ENCODE results near the gene RNF144A.

Gene RNF144A

DNA sequence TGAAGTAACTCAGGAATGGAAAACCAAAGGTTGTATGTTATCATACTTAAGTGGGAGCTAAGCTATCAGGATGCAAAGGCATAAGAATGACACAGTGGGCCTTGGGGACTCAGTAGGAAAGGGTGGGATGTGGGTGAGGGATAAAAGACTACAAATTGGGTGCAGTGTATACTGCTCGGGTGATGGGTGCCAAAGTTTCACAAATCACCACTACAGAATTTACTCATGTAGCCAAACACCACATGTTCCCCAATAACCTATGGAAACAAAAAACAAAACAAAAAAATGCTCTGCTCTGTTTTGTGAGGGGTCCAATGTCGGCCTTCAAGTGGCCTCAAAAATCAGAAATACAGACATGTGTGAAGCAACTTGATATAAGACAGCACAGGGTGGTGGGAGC is 8.9 kb upstream of the RNF144A start:
- DNase-seq (ENCODE audit: low read depth, low spot score), result no peak

DNA sequence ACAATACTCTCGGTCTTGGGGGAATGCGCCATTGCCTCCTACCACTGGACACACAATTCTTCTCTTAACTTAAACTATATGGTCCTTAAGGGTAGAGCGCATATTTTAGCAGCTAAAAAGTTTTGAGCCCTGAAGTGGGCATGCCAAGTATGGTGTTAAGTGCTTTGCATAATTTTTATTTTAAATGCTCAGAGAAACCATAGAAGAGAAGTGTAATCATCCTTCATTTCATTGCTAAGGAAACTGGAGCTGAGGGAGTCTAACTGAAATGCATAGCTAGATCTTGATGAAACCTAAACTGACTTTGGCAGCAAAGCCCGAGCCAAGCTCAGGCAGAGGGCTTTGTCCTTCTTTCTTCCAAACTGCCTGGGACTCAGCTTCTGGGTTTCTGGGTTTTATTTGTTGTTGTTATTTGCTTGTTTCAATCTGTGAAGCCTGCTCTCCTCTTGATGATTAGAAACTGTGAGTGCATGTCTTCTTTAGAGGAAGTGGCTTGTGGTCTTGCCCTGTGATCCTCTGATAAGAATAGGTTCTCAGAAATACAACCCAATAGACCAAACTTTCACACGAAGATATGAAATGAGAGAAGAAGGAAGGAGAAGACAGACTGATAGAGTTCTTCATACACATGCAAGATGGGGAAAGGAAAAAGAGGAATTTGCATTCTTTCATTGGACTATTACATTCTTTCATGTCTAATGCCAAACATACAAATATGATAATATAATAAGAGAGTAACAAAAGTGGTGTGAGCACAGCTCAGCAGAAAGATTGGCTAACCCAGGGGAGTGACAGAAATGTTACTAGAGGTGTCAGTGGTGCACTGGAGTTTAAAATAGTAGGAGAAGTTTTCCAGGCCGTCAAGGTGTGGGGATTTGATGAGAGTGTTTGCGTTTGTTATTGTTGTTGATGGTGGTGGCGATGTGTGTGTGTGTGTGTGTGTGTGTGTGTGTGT is 7.5 kb upstream of the RNF144A start:
- DNase-seq (ENCODE audit: low read depth, low spot score), result no peak

DNA sequence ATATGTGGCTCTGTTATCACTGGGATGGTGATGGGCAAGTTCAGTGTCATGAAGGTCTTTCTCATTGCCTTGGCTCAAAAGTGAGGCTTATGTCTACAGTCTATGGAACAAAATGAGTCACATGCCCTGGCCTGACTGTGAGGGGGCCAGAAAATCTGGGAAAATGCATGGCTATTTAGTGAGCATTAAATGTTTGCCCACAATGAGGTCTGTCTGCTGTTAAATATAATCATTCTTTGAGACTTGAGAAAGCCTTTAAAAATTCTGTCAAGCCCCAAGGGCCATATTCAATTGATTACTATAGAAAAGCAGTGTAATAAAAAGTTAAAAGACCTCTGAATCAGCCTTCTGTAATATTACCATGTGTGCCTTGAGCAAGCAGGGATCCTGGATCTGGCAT is 5.5 kb upstream of the RNF144A start:
- DNase-seq (ENCODE audit: low read depth, low spot score), result no peak

DNA sequence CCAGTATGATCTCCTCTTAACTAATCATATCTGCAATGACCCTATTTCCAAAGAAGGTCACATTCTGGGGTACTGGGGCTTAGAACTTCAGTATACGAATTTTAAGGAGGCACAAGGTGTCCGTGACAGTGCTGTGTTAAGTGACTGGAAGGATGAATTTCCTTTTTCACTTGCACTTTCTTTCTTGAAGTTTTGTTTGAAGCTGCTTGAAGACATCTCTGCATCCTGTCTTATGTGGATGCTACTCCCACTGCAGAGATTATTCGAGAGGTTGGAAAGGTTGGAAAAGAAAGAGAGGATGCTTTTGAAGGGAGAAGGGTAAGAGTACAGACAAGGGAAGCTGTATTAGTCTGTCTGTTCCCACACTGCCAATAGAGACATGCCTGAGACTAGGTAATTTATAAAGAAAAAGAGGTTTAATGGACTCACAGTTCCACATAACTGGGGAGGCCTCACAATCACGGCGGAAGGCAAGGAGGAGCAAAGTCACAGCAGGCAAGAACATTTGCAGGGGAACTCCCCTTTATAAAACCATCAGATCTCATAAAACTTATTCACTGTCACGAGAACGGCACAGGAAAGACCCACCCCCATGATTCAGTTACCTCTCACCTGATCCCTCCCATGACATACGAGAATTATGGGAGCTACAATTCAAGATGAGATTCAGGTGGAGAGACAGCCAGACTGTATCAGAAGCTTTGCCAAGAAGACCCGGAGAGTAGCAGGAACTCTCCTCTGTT is 3.6 kb upstream of the RNF144A start:
- DNase-seq (ENCODE audit: low read depth, low spot score), result peak; percentile 20

DNA sequence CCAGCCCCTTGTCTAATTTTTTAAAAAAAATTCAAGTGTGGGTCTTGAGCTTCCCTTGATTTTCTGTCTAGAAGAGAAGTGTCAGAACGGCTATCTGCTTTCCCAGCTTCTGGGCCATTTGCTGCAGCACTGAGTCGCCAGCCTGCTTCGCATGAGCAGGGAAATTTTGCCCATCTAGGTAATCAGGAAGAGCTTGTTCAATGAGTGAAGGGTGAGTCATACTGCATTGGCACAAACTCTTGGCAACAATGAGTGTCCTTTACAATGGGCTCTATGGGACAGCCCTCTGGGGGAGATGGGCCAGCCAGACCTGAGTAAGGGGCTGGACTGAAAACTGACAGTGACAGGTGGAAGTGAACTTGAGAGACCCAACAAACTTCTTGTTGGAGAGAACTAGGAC is 2.4 kb upstream of the RNF144A start:
- DNase-seq (ENCODE audit: low read depth, low spot score), result no peak

DNA sequence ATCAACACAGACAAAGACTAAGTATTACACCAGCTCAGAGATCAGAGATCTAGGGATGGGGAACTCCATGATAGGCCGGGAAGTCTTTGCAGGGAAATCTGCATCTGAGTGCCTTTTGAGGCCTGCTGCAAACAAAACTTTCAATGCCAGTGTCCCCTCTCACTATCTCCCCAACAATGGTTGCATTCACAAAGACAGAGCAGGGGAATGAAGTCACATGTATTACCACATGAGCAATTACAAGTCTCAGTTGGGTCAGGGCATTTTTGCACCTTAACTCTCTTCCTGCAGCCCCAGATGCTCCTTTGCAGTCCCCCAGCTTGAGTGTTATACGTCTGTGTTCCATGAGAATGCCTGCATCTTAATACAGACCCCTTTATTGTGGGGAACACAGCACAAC is 1.8 kb upstream of the RNF144A start:
- no peak for DNase-seq (ENCODE audit: low read depth, low spot score)

DNA sequence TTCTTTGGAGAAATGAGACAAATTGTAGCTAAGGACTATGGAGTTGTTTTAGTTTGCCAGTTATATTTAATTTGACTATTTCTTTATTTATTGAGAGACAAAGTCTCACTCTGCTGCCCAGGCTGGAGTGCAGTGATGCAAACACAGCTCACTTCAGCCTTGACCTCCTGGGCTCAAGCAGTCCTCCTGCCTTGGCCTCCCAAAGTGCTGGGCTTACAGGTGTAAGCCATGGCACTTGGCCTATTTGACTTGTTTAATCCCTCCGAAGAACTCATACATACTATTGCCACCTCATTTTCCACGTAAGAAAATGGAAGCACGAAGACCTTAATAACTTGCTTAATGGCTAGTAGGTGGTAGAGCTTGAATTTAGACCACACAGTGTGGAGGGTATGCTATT is 988 bp upstream of the RNF144A start:
- DNase-seq (ENCODE audit: low read depth, low spot score), result no peak

DNA sequence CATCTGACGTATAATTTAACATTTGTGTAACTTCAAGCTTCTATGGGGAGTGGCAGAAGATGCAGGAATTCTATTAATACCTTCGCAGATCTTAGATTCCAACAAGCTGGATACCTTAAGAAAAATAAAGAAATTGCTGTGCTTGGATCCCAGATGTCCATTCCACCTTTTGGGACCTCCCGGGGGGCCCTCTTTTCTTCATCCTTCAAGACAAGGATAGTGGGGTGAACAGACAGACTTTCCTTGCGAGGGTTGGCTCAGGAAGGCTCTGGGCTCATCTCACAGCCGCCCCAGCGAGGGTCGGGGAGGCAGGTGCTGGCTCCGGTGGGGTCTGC is 509 bp upstream of the RNF144A start:
- no peak for DNase-seq (ENCODE audit: low read depth, low spot score)

DNA sequence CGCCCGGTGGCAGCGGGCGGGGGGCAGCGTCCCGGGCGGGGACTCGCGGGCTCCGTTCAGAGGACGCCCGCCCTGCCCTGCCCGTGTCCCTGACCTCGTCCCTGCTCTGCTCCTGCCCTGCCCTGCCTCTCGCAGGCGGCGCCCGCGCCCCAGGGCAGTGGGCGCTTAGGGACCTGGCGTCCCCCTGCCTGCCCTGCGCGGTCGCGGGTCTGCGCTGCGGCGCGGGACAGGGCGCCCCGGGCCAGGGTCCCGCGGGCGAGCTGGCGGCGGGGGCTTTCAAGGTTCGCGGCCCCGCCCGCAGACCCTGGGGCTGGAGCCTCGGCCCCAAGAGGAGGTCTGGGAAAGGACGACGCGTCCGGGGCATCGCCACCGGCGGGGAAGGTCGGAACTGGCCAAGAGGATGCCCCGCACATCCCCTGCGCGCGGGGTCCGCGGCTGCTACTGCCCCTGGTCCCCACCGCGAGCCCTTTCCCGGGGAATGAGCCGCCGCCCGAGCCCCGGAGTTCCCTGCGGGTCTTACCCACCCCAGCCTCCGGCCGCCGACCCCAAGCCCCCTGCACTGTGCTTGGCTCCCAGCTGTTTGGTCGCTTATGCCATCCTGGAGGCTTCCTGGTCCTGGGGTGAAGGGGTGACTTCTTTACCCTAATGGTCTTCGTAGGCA is 679 bp downstream of the RNF144A start:
- DNase-seq (ENCODE audit: low read depth, low spot score), result no peak

DNA sequence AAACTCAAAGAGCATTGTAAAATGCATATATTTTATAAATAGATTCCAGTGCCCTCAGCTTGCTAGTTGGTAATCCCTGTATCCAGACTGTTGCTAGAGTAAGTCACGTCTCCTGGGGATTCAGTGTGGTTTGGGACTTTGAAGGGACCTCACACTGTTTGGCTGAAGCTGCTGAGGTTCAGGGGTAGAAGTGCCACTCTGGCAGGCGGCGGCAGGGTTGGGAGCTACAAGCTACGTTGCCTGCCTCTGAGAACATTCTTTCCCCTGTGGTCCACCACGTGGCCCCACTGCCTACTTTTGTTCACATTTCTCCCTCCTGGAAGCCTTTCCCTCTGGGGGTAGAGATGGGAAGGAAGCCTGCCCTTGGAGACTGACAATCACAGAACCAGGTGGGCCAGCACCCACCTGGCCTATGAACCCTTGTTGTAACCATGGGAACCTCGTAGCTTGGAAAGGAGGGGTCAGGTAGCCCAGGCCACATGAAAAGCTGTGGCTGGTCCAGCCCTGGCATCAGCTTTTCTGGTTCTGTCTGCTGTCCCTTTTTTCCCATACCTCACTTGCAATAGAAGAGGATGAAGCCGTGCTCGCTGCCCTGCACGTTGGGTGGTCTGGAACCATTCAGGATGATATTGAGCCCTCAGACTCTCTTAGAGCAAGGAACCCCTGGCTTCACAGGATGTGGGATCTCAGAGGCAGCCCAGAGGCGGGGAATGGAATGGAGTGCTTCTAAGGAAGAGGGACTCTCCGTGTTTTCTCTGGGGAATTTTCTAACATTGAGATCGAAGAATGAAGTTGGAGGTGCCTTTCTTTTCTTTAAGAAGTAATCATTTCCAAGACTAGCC is 2.9 kb downstream of the RNF144A start:
- DNase-seq (ENCODE audit: low read depth, low spot score), result no peak

DNA sequence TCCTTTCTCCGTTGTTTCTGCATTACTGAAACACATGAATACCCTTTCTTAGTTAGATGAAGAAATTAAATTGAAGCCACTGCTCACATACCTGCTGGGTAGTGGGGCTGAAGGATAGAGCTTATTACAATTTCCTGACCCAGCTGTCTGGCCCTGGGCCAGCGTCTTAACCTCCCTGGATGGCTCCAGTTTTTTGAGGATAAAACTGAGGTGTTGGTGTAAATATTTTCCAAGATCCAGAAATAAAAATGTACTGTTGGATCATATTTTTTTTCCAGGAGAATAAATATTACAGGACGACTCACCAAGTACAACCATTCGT is 3.5 kb downstream of the RNF144A start:
- no peak for DNase-seq (ENCODE audit: low read depth, low spot score)

DNA sequence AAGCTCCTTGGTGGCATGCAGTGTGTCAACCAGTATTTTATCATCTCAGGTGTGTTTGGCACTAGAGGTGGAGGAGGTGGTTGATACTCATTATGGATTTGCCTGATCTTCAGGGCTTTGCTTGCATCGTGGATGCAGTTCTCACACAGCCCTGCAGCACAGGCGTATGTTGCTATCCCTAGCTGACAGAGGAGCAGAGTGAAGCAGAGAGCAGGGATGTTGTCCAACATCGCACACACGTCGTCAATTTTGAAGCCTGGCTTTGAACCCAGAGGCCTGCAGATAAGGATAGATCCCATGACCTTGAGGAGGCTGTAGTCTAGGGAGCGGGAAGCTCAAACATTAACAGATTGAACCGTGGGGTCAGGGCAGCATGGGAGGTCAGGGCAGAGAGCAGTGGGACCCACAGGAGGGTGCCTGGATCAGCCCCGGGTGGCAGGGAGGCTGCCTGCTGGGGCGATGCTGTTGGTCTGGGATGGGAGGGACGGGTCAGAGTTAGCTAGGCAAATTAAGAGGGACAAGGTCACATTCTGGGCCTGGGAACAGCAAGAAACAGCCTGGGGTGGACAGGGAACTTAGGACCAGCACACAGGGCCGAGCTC is 4.2 kb downstream of the RNF144A start:
- no peak for DNase-seq (ENCODE audit: low read depth, low spot score)

DNA sequence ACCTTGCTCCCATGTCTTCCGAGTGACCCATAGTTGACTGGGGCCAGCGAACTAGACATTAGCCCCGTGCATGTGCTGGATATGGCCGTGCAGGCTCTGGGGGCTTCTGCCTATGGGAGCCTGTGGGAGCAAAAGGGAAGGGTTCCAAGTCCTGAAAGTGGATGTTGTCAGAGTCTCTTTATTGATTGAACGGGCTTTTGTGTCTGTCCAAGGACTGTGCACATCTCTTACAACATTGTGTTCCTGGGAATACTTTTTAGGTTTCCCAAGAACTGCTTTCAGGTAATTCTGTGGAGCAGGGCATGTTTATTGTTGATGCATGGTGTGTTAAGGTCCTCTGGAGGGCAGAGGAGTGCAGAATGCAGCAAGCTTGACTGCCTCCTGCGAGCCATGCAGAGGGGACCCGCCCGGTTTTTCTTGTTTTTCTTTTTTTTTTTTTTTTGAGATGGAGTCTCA is 5.0 kb downstream of the RNF144A start:
- no peak for DNase-seq (ENCODE audit: low read depth, low spot score)

DNA sequence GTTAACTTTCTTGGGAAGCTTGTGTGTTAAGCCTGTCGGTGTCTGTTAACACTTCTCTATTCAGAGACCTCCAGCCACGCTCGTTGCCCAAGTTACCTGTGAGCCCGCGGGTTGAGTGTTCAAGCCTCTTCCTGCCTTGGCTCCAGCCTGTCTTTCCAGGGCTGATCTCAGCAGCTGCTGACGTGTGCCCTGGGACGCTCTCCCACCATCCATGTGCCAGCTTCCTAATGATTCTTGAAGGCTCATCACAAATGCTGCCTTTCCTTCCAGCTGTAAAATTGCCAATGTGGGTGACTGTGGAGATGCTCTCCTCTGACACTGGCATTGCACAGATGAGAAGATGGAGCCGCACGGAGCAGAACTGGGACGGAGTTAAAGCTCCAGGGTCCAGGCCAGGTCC is 6.1 kb downstream of the RNF144A start:
- no peak for DNase-seq (ENCODE audit: low read depth, low spot score)

DNA sequence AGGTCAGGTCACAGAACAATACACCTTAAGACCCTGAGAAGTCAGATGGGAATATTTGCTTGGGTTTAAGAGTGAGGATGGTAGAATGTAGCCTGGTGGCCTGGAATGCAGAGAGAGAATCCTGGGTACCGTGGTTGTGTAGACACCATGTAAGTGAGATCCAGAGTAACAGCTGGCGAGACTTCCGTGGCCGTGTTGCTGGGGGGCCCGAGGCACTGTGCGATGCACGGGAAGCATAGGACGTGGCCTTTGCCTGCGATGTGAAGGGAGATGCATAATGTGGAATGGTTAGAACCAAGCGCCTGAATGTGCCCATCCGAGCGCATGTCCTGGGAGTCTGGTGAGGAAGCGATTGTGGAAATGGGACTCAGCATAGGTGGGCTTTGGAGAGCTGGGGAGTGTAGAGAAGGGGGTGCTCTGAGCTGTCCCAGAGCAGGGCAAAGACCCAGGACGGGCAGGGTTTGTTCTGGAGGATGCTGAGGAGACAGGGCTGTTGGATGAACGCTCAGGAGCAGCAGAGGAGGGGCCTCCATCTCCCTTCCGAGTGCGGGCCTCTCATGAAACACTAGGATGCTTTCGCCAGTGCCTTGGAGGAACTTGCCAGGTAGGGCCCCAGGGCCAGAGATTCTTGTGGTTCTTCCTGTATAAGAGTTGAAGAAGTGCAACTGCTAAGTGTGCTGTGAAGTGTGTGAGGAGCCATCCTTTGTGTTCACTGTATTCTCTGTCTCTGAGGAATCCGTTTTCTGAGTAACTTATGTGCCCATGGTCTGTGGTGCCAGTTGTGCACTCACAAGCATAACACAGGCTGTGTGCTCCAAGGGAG is 7.1 kb downstream of the RNF144A start:
- no peak for DNase-seq (ENCODE audit: low read depth, low spot score)

DNA sequence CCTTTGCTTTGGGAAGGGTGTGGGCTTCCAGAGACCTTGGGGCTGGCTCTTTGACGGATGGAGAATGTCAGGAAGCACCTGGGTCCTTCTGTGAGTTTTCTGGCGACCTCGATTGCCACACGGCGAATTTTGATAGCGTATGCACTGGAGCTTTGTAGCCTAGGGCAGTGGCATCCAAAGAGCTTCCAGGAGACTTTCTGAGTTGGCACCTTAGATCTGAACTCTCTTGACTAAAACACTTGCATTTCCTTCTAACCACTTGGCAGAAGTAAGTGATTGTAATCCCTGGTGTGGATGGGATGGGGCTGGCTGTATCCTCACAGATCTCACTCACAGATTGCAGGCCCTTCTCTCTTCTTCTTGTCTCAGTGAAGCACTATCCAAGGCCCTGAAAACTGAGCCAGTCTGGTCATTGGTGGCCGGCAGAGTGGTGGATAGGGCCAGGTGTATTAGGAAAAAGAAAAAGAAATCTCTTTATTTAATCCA is 7.8 kb downstream of the RNF144A start:
- no peak for DNase-seq (ENCODE audit: low read depth, low spot score)

DNA sequence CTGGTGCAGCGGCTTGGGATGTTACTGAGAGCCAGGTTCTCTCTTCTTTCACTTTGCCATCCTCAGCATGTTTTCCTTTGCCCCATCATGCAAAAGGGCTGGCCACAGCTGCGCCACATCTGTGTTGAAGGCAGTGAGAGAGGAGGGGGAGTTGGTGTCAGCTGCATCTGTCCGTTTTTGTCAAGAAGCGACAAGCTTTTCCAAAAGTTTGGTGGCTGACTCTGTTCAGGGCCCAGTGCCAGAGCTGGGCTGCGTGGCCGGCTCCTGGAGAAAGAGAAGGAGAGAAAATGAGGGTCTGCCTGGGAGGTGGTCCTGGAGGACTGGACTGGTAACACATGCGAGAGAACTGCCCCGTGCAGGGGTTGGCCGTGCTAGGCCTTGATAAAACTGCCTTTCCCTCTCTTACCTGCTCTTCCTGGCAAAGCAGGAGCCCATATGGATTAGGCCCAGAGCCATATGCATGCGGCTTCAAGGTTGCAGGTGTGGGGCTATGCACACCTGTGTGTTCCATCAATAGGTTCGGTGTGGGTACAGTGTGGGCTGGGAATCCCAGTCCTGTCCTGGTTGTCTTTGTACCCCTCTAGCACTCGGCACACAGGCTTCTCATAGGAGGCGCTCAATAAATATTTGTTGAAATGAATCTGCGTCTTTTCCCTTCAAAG is 9.0 kb downstream of the RNF144A start:
- DNase-seq (ENCODE audit: low read depth, low spot score), result no peak

DNA sequence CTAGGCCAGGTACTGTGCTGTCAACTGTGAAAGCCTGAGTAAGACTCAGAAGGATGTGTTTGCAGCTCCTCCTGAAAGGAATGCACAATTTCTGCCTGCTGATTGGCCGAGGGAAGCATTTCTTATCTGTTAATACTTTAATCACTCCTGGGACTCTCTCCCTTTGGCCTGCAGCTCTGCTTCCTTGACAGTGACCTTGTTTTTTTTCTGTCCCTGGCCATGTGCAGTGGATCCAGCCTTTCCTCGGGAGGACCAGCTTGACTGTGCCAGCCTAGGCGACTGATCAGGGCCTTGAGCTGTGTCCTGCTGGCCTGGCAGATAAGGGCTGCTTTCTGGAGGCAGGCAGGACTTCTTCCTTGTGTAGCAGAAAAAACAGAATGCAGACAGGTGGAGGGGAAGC is 10.0 kb downstream of the RNF144A start:
- DNase-seq (ENCODE audit: low read depth, low spot score), result no peak

DNA sequence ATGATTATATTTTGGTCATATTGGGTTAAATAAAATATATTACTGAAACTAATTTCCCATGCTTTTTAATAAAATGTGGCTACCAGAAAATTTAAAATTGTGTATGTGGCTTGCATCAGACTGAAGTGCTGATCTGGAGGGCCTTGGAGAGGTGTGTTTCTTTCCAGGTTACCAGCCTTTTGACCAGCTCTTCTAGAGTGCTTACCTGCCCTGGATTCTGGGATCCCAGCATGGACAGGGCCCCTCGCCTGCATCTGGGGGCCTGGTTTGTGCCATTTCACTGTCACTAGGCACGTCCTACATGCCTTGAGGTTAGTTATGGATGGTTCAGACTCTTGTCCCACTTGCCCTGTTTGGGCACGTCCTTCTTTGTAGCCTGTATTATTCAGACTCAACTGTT is 10.5 kb downstream of the RNF144A start:
- DNase-seq (ENCODE audit: low read depth, low spot score), result no peak

DNA sequence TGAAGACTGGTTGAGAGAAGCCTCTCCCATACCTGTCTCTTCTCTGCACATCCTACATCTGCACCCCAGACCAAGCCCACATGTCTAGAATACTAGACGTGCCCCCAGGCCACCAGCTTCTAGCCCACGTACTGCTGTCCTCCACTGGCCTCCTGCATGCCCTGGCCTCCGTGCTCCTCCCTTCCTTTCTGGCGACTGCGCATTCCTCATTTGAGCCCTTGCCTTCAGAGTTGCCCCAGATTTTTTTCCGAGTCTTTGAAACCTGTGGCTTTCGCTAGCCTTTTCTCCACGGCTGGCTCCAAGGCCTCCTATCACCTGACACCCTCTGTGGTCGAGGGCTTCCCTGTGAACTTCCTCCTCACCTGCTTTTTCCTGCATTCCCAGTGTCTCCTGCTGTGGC is 11.2 kb downstream of the RNF144A start:
- DNase-seq (ENCODE audit: low read depth, low spot score), result no peak

Measured in activated CD4-positive, CD25-positive, alpha-beta regulatory T cell treated with anti-CD3 and anti-CD28 coated beads, Interleukin-2, amount 50 U/mL, for 16 hours (primary cell).